OCI-LY1 (cell line): Measurements from ENCODE around the gene FRMD6.

Experiments
- EZH2 ChIP-seq: fragments of 200-600 bp; sonication (generic), shearing (Covaris generic); IDR thresholded peaks from 2 replicates; pipeline ENCODE4 v1.8.0; 2017; ENCODE audit warnings: borderline replicate concordance, mixed run types, mild to moderate bottlenecking, antibody characterized with exemption, low read length, moderate library complexity, mixed read lengths
- TF ChIP-seq, protein P1 (sequence below): fragments of 200-600 bp; sonication (generic), shearing (Covaris generic); IDR thresholded peaks from 2 replicates; pipeline ENCODE4 v1.5.1; 2017; ENCODE audit warnings: mild to moderate bottlenecking, antibody characterized with exemption, low read length, moderate library complexity, mixed read lengths

DNA sequence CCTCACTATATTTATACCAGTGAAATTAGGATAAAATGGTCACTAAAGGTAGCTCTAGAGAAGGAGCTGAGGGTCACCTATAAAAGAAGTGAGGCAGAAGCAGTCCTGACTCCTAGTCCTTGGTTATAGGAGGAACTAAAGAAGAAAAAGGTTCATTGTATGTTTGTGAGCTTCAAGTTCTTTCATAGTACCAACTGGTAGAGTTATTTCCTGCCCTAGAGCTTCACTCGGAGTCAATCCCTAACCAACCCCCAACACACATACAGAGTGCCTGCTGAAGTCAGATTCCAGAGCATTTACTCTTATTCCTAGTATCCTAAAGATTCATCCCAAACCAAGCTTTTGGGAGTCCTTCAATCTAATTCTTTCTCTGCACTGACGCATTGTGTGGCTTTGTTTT lies 29.3 kb upstream of the FRMD6 start:
- TF ChIP-seq, protein P1, sequence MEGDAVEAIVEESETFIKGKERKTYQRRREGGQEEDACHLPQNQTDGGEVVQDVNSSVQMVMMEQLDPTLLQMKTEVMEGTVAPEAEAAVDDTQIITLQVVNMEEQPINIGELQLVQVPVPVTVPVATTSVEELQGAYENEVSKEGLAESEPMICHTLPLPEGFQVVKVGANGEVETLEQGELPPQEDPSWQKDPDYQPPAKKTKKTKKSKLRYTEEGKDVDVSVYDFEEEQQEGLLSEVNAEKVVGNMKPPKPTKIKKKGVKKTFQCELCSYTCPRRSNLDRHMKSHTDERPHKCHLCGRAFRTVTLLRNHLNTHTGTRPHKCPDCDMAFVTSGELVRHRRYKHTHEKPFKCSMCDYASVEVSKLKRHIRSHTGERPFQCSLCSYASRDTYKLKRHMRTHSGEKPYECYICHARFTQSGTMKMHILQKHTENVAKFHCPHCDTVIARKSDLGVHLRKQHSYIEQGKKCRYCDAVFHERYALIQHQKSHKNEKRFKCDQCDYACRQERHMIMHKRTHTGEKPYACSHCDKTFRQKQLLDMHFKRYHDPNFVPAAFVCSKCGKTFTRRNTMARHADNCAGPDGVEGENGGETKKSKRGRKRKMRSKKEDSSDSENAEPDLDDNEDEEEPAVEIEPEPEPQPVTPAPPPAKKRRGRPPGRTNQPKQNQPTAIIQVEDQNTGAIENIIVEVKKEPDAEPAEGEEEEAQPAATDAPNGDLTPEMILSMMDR = no peak
- no peak for TF ChIP-seq EZH2
